H1 (cell line): Measurements from ENCODE around the gene PPARA. TPM values are rescaled to one million over a fixed set of nuclear protein-coding genes. Genes with fewer than 3 reads are reported as not detected.

Experiments
- CTCF ChIA-PET: fragments of 300-600 bp; sonication (Branson Sonifier 250); formaldehyde crosslinking; loops from one replicate; lab custom pipeline; 2021; ENCODE audit not compliant: partially characterized antibody; lab: Charles Lee
- POLR2A ChIA-PET: fragments of 300-600 bp; sonication (Branson Sonifier 250); formaldehyde crosslinking; loops from one replicate; lab custom pipeline; 2021; ENCODE audit warnings: inconsistent platforms; ENCODE audit not compliant: partially characterized antibody; lab: Charles Lee
- DNase-seq, 2 experiments: peaks; one replicate each; pipeline versions ENCODE4 v3.0.0 to v3.0.0-alpha.2; 2010 to 2022; ENCODE audit warnings: low spot score in 2 of 2, low read depth in 1 of 2, mixed read lengths in 1 of 2
- FAIRE-seq: peaks from 2 replicates; lab custom pipeline; 2011; peaks lifted over from hg19 to GRCh38; lab: Jason Lieb, UNC
- H2AFZ ChIP-seq: 2 replicates; pipeline ENCODE4 v1.8.1; 2012; ENCODE audit warnings: low read length, inconsistent platforms
- H2AK5ac ChIP-seq: 2 replicates; pipeline ENCODE4 v1.6.1; 2013; ENCODE audit warnings: low read depth, low read length
- H2BK120ac ChIP-seq: replicated peaks from 2 replicates; pipeline ENCODE3; 2013; ENCODE audit warnings: low read depth, low read length, inconsistent platforms
- H2BK12ac ChIP-seq: 2 replicates; pipeline ENCODE4 v1.6.1; 2013; ENCODE audit warnings: low read depth, low read length
- H2BK15ac ChIP-seq: 2 replicates; pipeline ENCODE4 v1.6.1; 2013; ENCODE audit warnings: low read length
- H2BK20ac ChIP-seq: 2 replicates; pipeline ENCODE4 v1.6.1; 2013; ENCODE audit warnings: low read length
- H2BK5ac ChIP-seq: 2 replicates; pipeline ENCODE4 v1.6.1; 2013; ENCODE audit warnings: low read depth, low read length
- H3K14ac ChIP-seq: 2 replicates; pipeline ENCODE4 v1.6.1; 2013; ENCODE audit warnings: inconsistent platforms; ENCODE audit not compliant: insufficient read length
- H3K18ac ChIP-seq: 2 replicates; pipeline ENCODE4 v1.6.1; 2013; ENCODE audit warnings: low read length; ENCODE audit errors: extremely low read depth
- H3K23ac ChIP-seq: 2 replicates; pipeline ENCODE4 v1.6.1; 2013; ENCODE audit warnings: inconsistent platforms; ENCODE audit not compliant: insufficient read length
- H3K23me2 ChIP-seq: 2 replicates; pipeline ENCODE4 v1.6.1; 2013; ENCODE audit warnings: low read depth, low read length
- H3K27ac ChIP-seq: 2 replicates; pipeline ENCODE4 v1.6.1; 2011; ENCODE audit warnings: low read depth, low read length, inconsistent platforms
- H3K27me3 ChIP-seq, 4 experiments: replicated peaks in 1 of 4; 1 replicate in 1 of 4; 2 replicates in 3 of 4; pipeline versions ENCODE4 v1.6.1 to v1.8.1; 2011 to 2013; ENCODE audit warnings: low read length in 3 of 4, mild to moderate bottlenecking in 3 of 4, inconsistent platforms in 2 of 4, mixed read lengths in 2 of 4, moderate library complexity in 1 of 4; ENCODE audit not compliant: control insufficient read depth in 3 of 4, insufficient read depth in 3 of 4; ENCODE audit errors: extremely low read depth in 1 of 4
- H3K36me3 ChIP-seq, 4 experiments: 2 replicates each; pipeline versions ENCODE4 v1.6.1 to v1.8.1; 2011 to 2013; ENCODE audit warnings: mild to moderate bottlenecking in 4 of 4, low read length in 3 of 4, moderate library complexity in 2 of 4, control low read depth in 1 of 4, inconsistent platforms in 1 of 4; ENCODE audit not compliant: insufficient read depth in 4 of 4, control insufficient read depth in 2 of 4
- H3K4ac ChIP-seq: replicated peaks from 2 replicates; pipeline ENCODE3; 2013; ENCODE audit warnings: low read length, low read depth, mixed read lengths, inconsistent platforms; ENCODE audit not compliant: insufficient read length
- H3K4me1 ChIP-seq, 4 experiments: replicated peaks in 1 of 4; 1 replicate in 1 of 4; 2 replicates in 3 of 4; pipeline versions ENCODE4 v1.6.1 to v1.8.1; 2011 to 2013; ENCODE audit warnings: low read length in 3 of 4, inconsistent platforms in 2 of 4, mixed read lengths in 1 of 4; ENCODE audit not compliant: insufficient read depth in 4 of 4, control insufficient read depth in 3 of 4
- H3K4me2 ChIP-seq, 2 experiments: 2 replicates each; pipeline versions ENCODE4 v1.6.1 to v1.8.1; 2011 to 2013; ENCODE audit warnings: low read depth in 2 of 2, low read length in 2 of 2, control low read depth in 1 of 2, inconsistent platforms in 1 of 2, mild to moderate bottlenecking in 1 of 2; ENCODE audit not compliant: insufficient read depth in 1 of 2
- H3K4me3 ChIP-seq, 4 experiments: fragments of 200-600, 300-600 bp in 1 of 4; sonication (generic), shearing (Covaris generic), sonication (Bioruptor Twin) in 1 of 4; 2 replicates each; pipeline versions ENCODE4 v1.5.1 to v1.8.1; 2011 to 2016; ENCODE audit warnings: low read length in 4 of 4, low read depth in 3 of 4, control low read depth in 2 of 4, inconsistent platforms in 2 of 4, mild to moderate bottlenecking in 2 of 4, mixed read lengths in 1 of 4, moderate library complexity in 1 of 4; ENCODE audit not compliant: insufficient read depth in 2 of 4; ENCODE audit errors: extremely low read depth in 1 of 4
- H3K56ac ChIP-seq: replicated peaks from 2 replicates; pipeline ENCODE3; 2013; ENCODE audit warnings: low read depth, mild to moderate bottlenecking, mixed read lengths, low read length, inconsistent platforms; ENCODE audit not compliant: insufficient read length
- H3K79me1 ChIP-seq: 2 replicates; pipeline ENCODE4 v1.6.1; 2013; ENCODE audit warnings: low read depth, low read length, control low read depth
- H3K79me2 ChIP-seq, 2 experiments: 2 replicates each; pipeline versions ENCODE4 v1.6.1 to v1.8.1; 2012 to 2013; ENCODE audit warnings: low read length in 2 of 2, mild to moderate bottlenecking in 2 of 2, inconsistent platforms in 1 of 2; ENCODE audit not compliant: insufficient read depth in 2 of 2, control insufficient read depth in 1 of 2
- H3K9ac ChIP-seq, 4 experiments: replicated peaks in 1 of 4; 1 replicate in 1 of 4; 2 replicates in 3 of 4; pipeline versions ENCODE4 v1.6.1 to v1.8.1; 2011 to 2013; ENCODE audit warnings: low read depth in 3 of 4, low read length in 3 of 4, control low read depth in 2 of 4, mild to moderate bottlenecking in 2 of 4, moderate library complexity in 2 of 4, inconsistent platforms in 1 of 4; ENCODE audit errors: extremely low read depth in 1 of 4
- H3K9me3 ChIP-seq, 2 experiments: 2 replicates each; pipeline versions ENCODE4 v1.6.1 to v1.8.1; 2012 to 2013; ENCODE audit warnings: mild to moderate bottlenecking in 2 of 2, moderate library complexity in 2 of 2, control low read depth in 1 of 2, inconsistent platforms in 1 of 2, low read depth in 1 of 2, low read length in 1 of 2, mixed read lengths in 1 of 2; ENCODE audit not compliant: insufficient read depth in 2 of 2
- H4K20me1 ChIP-seq, 2 experiments: replicated peaks in 1 of 2; 2 replicates each; pipeline versions ENCODE3 to v1.8.1; 2011 to 2013; ENCODE audit warnings: inconsistent platforms in 2 of 2, low read length in 2 of 2, mild to moderate bottlenecking in 1 of 2; ENCODE audit not compliant: insufficient read depth in 2 of 2, control insufficient read depth in 1 of 2
- H4K5ac ChIP-seq: 2 replicates; pipeline ENCODE4 v1.6.1; 2013; ENCODE audit warnings: low read length, low read depth, mixed read lengths, inconsistent platforms; ENCODE audit not compliant: insufficient read length
- H4K8ac ChIP-seq: 2 replicates; pipeline ENCODE4 v1.8.0; 2013; ENCODE audit warnings: mild to moderate bottlenecking, moderate library complexity, low read length, inconsistent platforms; ENCODE audit not compliant: insufficient read depth; ENCODE audit errors: extremely low read depth
- H4K91ac ChIP-seq: replicated peaks from 2 replicates; pipeline ENCODE3; 2013; ENCODE audit warnings: low read length, mixed read lengths, inconsistent platforms; ENCODE audit not compliant: insufficient read length
- BRCA1 ChIP-seq: IDR thresholded peaks from 2 replicates; pipeline ENCODE4 v1.6.1; 2012; ENCODE audit warnings: low read depth, low read length, improper control_type of control experiment
- CBX5 ChIP-seq: fragments of 300-800, 300-1000 bp; sonication (generic); IDR thresholded peaks from 2 replicates; pipeline ENCODE4 v1.7.1; 2016; ENCODE audit warnings: antibody characterized with exemption, low read length, low read depth
- CBX8 ChIP-seq: fragments of 300-800, 300-1000 bp; sonication (generic); IDR thresholded peaks from 2 replicates; pipeline ENCODE4 v1.7.1; 2016; ENCODE audit warnings: low read depth, low read length, borderline replicate concordance
- CREB1 ChIP-seq: IDR thresholded peaks from 2 replicates; pipeline ENCODE4 v1.6.1; 2012; ENCODE audit warnings: inconsistent platforms
- EP300 ChIP-seq, 2 experiments: IDR thresholded peaks; 1 replicate in 1 of 2; 2 replicates in 1 of 2; pipeline ENCODE4 v1.6.1; 2011 to 2012; ENCODE audit warnings: low read depth in 2 of 2, low read length in 2 of 2, mild to moderate bottlenecking in 2 of 2, borderline replicate concordance in 1 of 2, inconsistent platforms in 1 of 2, moderate library complexity in 1 of 2
- FOSL1 ChIP-seq: IDR thresholded peaks from 2 replicates; pipeline ENCODE4 v1.6.1; 2011; ENCODE audit warnings: mild to moderate bottlenecking, low read depth, low read length, moderate library complexity; ENCODE audit not compliant: insufficient read depth
- GTF2F1 ChIP-seq: IDR thresholded peaks from 2 replicates; pipeline ENCODE4 v1.6.1; 2012; ENCODE audit warnings: low read depth, low read length, improper control_type of control experiment, borderline replicate concordance
- KDM5A ChIP-seq: fragments of 200-600 bp; IDR thresholded peaks from 2 replicates; pipeline ENCODE4 v1.7.1; 2012; ENCODE audit warnings: mild to moderate bottlenecking, low read length, inconsistent platforms, mixed read lengths
- MAFK ChIP-seq: IDR thresholded peaks from 2 replicates; pipeline ENCODE4 v1.6.1; 2012; ENCODE audit warnings: low read depth, mild to moderate bottlenecking, improper control_type of control experiment, low read length
- RFX5 ChIP-seq: IDR thresholded peaks from 2 replicates; pipeline ENCODE4 v1.6.1; 2011; ENCODE audit warnings: low read depth, low read length, improper control_type of control experiment, borderline replicate concordance
- SP2 ChIP-seq: IDR thresholded peaks from 2 replicates; pipeline ENCODE4 v1.6.1; 2012; ENCODE audit warnings: mild to moderate bottlenecking, low read length, inconsistent platforms
- SRF ChIP-seq: IDR thresholded peaks from 2 replicates; pipeline ENCODE4 v1.6.1; 2011; ENCODE audit warnings: mild to moderate bottlenecking, low read depth, low read length, moderate library complexity
- SUZ12 ChIP-seq: fragments of 200-600 bp; sonication (generic); IDR thresholded peaks from 2 replicates; pipeline ENCODE4 v1.6.1; 2012; ENCODE audit warnings: mild to moderate bottlenecking, inconsistent platforms, low read length, moderate library complexity, mixed read lengths
- TAF1 ChIP-seq: IDR thresholded peaks from 2 replicates; pipeline ENCODE4 v1.6.1; 2011; ENCODE audit warnings: mild to moderate bottlenecking, low read depth, low read length
- TCF12 ChIP-seq: IDR thresholded peaks from 2 replicates; pipeline ENCODE4 v1.6.1; 2011; ENCODE audit warnings: low read depth, mild to moderate bottlenecking, low read length
- WGBS, 2 experiments: shearing (Covaris generic) in 1 of 2; methylation state at CpG; one replicate each; pipeline versions ENCODE4 v1.1.6 to v1.1.7; 2013 to 2015; ENCODE audit warnings: low lambda C conversion rate in 2 of 2, mixed read lengths in 2 of 2, inconsistent platforms in 1 of 2, low coverage in 1 of 2, missing lambda C conversion rate in 1 of 2; ENCODE audit not compliant: insufficient replicate concordance in 2 of 2, insufficient coverage in 1 of 2, insufficient read length in 1 of 2; ENCODE audit errors: extremely low coverage in 1 of 2, missing lambda C conversion rate in 1 of 2; 5-methylcytosine and 5-hydroxymethylcytosine counted together
- polyA plus RNA-seq, 7 experiments: library from polyadenylated mRNA; depleted of rRNA in 3 of 7; stranded (reverse) in 5 of 7; unstranded in 2 of 7; fragments of >200 nt in 5 of 7; fragments of 200-250 nt in 2 of 7; gene quantifications; 1 replicate in 5 of 7; 2 replicates in 1 of 7; 4 replicates in 1 of 7; pipeline versions ENCODE4 v1.2.1 to v1.2.3, GENCODE V29; 2011 to 2013; ENCODE audit warnings: missing spikeins in 2 of 7, mixed read lengths in 2 of 7
- total RNA-seq: library from RNA; stranded (reverse); fragmentation: NEBNext Ultra II Directional; extraction: Animal tissue kit (Norgen Biotek cat#: 25700); gene quantifications from 2 replicates; pipeline ENCODE4 v1.2.1, GENCODE V29; 2021
- TF ChIP-seq, protein P1 (sequence below): IDR thresholded peaks from 2 replicates; pipeline ENCODE4 v1.6.1; 2011; ENCODE audit warnings: low read depth, mild to moderate bottlenecking, low read length; ENCODE audit not compliant: insufficient read depth

PPARA gene
- total and polyA plus RNA-seq, 2 of the 8 experiments (the other 6 are each of a cell fraction or from before 2014, with no cell fraction given) = 3.1 to 8.2 TPM

- Histone ChIP-seq H2BK5ac (no peak overlapping the region), H3K4me1 (no peaks in the 10 kb centered on the region), H3K79me2 (no peaks in the 10 kb centered on the region), H2BK15ac (no peak overlapping the region), H3K23me2 (no peaks in the 10 kb centered on the region), H2BK120ac (no peak overlapping the region), H2AFZ (no peak overlapping the region), H3K4me2 (no peak overlapping the region), H4K20me1 (peaks cover 0 to 3% of the 10 kb centered on the region in 2 experiments), H3K36me3 (no peaks in the 10 kb centered on the region), H2BK20ac (no peak overlapping the region), H3K27ac (no peak overlapping the region), H2BK12ac (no peak overlapping the region), H3K9ac (no peak overlapping the region), H3K9me3 (no peaks in the 10 kb centered on the region), H3K23ac (no peak overlapping the region), H3K4me3 (no peak overlapping the region), H4K8ac (no peak overlapping the region), H3K18ac (no peak overlapping the region), H3K14ac (no peak overlapping the region), H4K91ac (no peak overlapping the region), H3K79me1 (no peaks in the 10 kb centered on the region), H3K27me3 (no peaks in the 10 kb centered on the region), H3K4ac (no peak overlapping the region), H3K56ac (no peak overlapping the region), H4K5ac (no peak overlapping the region), H2AK5ac (no peak overlapping the region)
- CTCF ChIA-PET = interaction anchor here (0.7 to 4.8 kb wide), 7 partner anchors 10 to 138 kb away, joined by 3 to 40 read pairs (median 4); no protein-coding TSS in a partner anchor
- POLR2A ChIA-PET = interaction anchor here (0.9 kb wide), 1 partner anchor 163 kb away, joined by 3 read pairs; the partner anchor contains the start of gene GTSE1
- 74% methylated on average over 4 of the region's 4 CpGs; no CpG with 5 or more reads in 1 of the 2 experiments for WGBS, 2 experiments
- FAIRE-seq = no peak
- DNase-seq = no peak
- no peak for TF ChIP-seq SRF
- TF ChIP-seq SUZ12 = no peak
- no peak for TF ChIP-seq CREB1
- TF ChIP-seq RFX5 = no peak
- TF ChIP-seq TCF12 = no peak
- TF ChIP-seq BRCA1 = no peak
- TF ChIP-seq SP2 = no peak
- TF ChIP-seq TAF1 = no peak
- TF ChIP-seq, protein P1, sequence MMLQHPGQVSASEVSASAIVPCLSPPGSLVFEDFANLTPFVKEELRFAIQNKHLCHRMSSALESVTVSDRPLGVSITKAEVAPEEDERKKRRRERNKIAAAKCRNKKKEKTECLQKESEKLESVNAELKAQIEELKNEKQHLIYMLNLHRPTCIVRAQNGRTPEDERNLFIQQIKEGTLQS = no peak
- no peak for TF ChIP-seq CBX8
- TF ChIP-seq EP300 (IDR thresholded peaks at IDR 0.05; ENCODE audit: borderline replicate concordance in 1 of 2, low read depth in 2 of 2, low read length in 2 of 2) = no peak
- no peak for TF ChIP-seq MAFK
- TF ChIP-seq KDM5A = no peak
- no peak for TF ChIP-seq CBX5
- no peak for TF ChIP-seq GTF2F1
- TF ChIP-seq FOSL1 = no peak
These were observed 16.8 kb upstream of the PPARA start for GRCh38 chr22:46133588-46133855.
